Astrocyte (in vitro differentiated cells and primary cell): ENCODE results near the gene GATA6. TPM values are rescaled to one million over a fixed set of nuclear protein-coding genes. Genes with fewer than 3 reads are reported as not detected.

Experiments used
- DNase-seq: peaks from one replicate; pipeline ENCODE4 v3.0.0-alpha.2; 2010; ENCODE audit warnings: low read depth
- FAIRE-seq: peaks from 2 replicates; lab custom pipeline; 2011; peaks lifted over from hg19 to GRCh38; lab: Jason Lieb, UNC
- H2AFZ ChIP-seq: 2 replicates; pipeline ENCODE4 v1.6.0; 2012; ENCODE audit warnings: low read depth, low read length, inconsistent platforms
- H3K27ac ChIP-seq: 2 replicates; pipeline ENCODE4 v1.5.1; 2011; ENCODE audit warnings: low read depth, low read length, inconsistent platforms
- H3K27me3 ChIP-seq: 2 replicates; pipeline ENCODE4 v1.6.0; 2011; ENCODE audit warnings: low read length, inconsistent platforms; ENCODE audit not compliant: insufficient read depth
- H3K36me3 ChIP-seq: 2 replicates; pipeline ENCODE4 v1.5.1; 2011; ENCODE audit warnings: low read length, inconsistent platforms; ENCODE audit not compliant: insufficient read depth
- H3K4me1 ChIP-seq: 2 replicates; pipeline ENCODE4 v1.5.1; 2011; ENCODE audit warnings: low read length, inconsistent platforms; ENCODE audit not compliant: insufficient read depth
- H3K4me2 ChIP-seq: 2 replicates; pipeline ENCODE4 v1.6.0; 2012; ENCODE audit warnings: low read length, inconsistent platforms
- H3K4me3 ChIP-seq: 2 replicates; pipeline ENCODE4 v1.5.1; 2011; ENCODE audit warnings: low read depth, mild to moderate bottlenecking, low read length, inconsistent platforms; ENCODE audit not compliant: insufficient read depth
- H3K79me2 ChIP-seq: 2 replicates; pipeline ENCODE4 v1.6.0; 2012; ENCODE audit warnings: mild to moderate bottlenecking, low read length, inconsistent platforms; ENCODE audit not compliant: insufficient read depth
- H3K9ac ChIP-seq: 2 replicates; pipeline ENCODE4 v1.6.0; 2012; ENCODE audit warnings: mild to moderate bottlenecking, low read length, inconsistent platforms
- H3K9me3 ChIP-seq: 2 replicates; pipeline ENCODE4 v1.5.1; 2012; ENCODE audit warnings: low read depth, mild to moderate bottlenecking, low read length, inconsistent platforms; ENCODE audit not compliant: insufficient read depth
- H4K20me1 ChIP-seq: 2 replicates; pipeline ENCODE4 v1.6.0; 2012; ENCODE audit warnings: low read length, inconsistent platforms; ENCODE audit not compliant: insufficient read depth
- H3K27ac Mint-ChIP-seq: one replicate; pipeline ENCODE4 v1.8.0; 2021; ENCODE audit warnings: mild to moderate bottlenecking, mixed read lengths; ENCODE audit not compliant: unreplicated experiment
- H3K27me3 Mint-ChIP-seq: one replicate; pipeline ENCODE4 v1.8.0; 2021; ENCODE audit warnings: low read depth, mixed read lengths; ENCODE audit not compliant: unreplicated experiment
- H3K36me3 Mint-ChIP-seq: one replicate; pipeline ENCODE4 v1.8.0; 2021; ENCODE audit warnings: low read depth, mixed read lengths; ENCODE audit not compliant: unreplicated experiment
- H3K4me1 Mint-ChIP-seq: one replicate; pipeline ENCODE4 v1.8.0; 2021; ENCODE audit warnings: low read depth, mixed read lengths; ENCODE audit not compliant: unreplicated experiment
- H3K4me3 Mint-ChIP-seq: one replicate; pipeline ENCODE4 v1.8.0; 2021; ENCODE audit warnings: mild to moderate bottlenecking, moderate library complexity, mixed read lengths; ENCODE audit not compliant: unreplicated experiment
- H3K9me3 Mint-ChIP-seq: one replicate; pipeline ENCODE4 v1.8.0; 2021; ENCODE audit warnings: mild to moderate bottlenecking, mixed read lengths; ENCODE audit not compliant: unreplicated experiment
- CTCF ChIP-seq: IDR thresholded peaks from 2 replicates; pipeline ENCODE4 v1.5.1; 2011; ENCODE audit warnings: low read depth, mild to moderate bottlenecking, inconsistent platforms, low read length, moderate library complexity; ENCODE audit not compliant: insufficient read depth
- EZH2 ChIP-seq: IDR thresholded peaks from 2 replicates; pipeline ENCODE4 v1.6.1; 2012; ENCODE audit warnings: mild to moderate bottlenecking, low read length, inconsistent platforms; ENCODE audit not compliant: insufficient read depth
- total RNA-seq: library from RNA; stranded (reverse); gene quantifications from 2 replicates; pipeline ENCODE4 v1.2.1, GENCODE V29; 2021

GATA6 gene
- total RNA-seq, 1 donor from 2014 or later: 9.4 TPM

GRCh38 chr18:22145160-22145559 lies 24.2 kb upstream of the GATA6 start:
- Mint-ChIP-seq H3K9me3 (no peaks in the 10 kb centered on the region), H3K27ac (no peak overlapping the region), H3K27me3 (peaks cover 22% of the 10 kb centered on the region), H3K4me3 (no peak overlapping the region), H3K36me3 (no peaks in the 10 kb centered on the region), H3K4me1 (no peaks in the 10 kb centered on the region)
- H3K4me3 ChIP-seq: no peak overlapping the region
- no peak overlapping the region for H3K9ac ChIP-seq
- FAIRE-seq: no peak
- peaks cover 17% of the 10 kb centered on the region for H3K27me3 ChIP-seq
- H3K4me2 ChIP-seq: no peak overlapping the region
- H3K36me3 ChIP-seq: no peaks in the 10 kb centered on the region
- no peaks in the 10 kb centered on the region for H4K20me1 ChIP-seq
- no peaks in the 10 kb centered on the region for H3K79me2 ChIP-seq
- no peaks in the 10 kb centered on the region for H3K4me1 ChIP-seq
- no peak for DNase-seq
- no peaks in the 10 kb centered on the region for H3K9me3 ChIP-seq
- no peak overlapping the region for H3K27ac ChIP-seq
- H2AFZ ChIP-seq: no peak overlapping the region
- no peak for TF ChIP-seq CTCF
- no peak for TF ChIP-seq EZH2

DNA sequence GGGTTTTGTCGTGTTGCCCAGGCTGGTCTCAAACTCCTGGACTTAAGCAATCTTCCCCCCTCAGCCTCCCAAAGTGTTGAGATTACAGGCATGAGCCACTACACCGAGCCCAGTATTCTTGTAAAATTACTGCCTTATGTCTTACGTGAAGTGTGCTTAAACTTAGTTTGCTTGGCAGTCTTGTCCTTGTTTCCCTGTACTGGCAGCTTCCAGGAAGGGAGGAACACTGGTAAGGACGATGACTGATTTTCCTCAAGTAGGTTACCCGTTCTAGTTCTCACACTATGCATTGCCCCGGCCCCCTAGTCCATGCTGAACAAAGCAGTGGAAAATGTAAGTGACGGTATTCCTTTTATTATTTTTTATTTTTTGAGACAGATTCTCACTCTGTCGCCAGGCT lies 19.7 kb upstream of the GATA6 start:
- no peaks in the 10 kb centered on the region for H3K79me2 ChIP-seq
- H3K9me3 Mint-ChIP-seq: no peaks in the 10 kb centered on the region
- H3K27me3 ChIP-seq: peaks cover 22% of the 10 kb centered on the region
- FAIRE-seq: no peak
- TF ChIP-seq CTCF (no peak), EZH2 (no peak)
- H3K9ac ChIP-seq: no peak overlapping the region
- no peak overlapping the region for H3K27ac ChIP-seq
- no peaks in the 10 kb centered on the region for H3K9me3 ChIP-seq
- no peaks in the 10 kb centered on the region for H4K20me1 ChIP-seq
- H3K36me3 Mint-ChIP-seq: no peaks in the 10 kb centered on the region
- H3K4me3 Mint-ChIP-seq: no peak overlapping the region
- no peak overlapping the region for H3K4me3 ChIP-seq
- no peak for DNase-seq
- no peak overlapping the region for H2AFZ ChIP-seq
- no peaks in the 10 kb centered on the region for H3K36me3 ChIP-seq
- H3K4me1 Mint-ChIP-seq: no peaks in the 10 kb centered on the region
- H3K4me2 ChIP-seq: no peak overlapping the region
- peaks cover 26% of the 10 kb centered on the region for H3K27me3 Mint-ChIP-seq
- no peaks in the 10 kb centered on the region for H3K4me1 ChIP-seq
- no peak overlapping the region for H3K27ac Mint-ChIP-seq

DNA sequence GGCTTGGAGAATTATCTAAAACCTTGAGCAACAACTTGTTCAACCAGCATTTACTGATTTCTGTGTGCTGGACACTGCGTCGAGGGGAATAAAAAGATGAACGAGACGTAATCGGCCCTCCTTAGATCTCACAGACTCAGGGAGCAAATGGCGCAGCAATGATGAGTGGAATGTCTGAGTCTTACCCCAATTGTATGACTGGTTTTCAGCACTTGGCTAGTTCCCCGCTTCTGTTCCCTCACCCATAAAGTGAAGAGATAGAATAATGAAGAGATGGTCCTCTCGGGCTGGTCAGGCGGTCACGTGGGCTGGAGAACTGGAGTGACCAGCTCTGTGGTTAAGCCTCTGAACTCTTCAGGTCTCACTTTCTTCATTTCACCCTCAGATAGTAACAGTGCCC lies 17.3 kb upstream of the GATA6 start:
- H3K36me3 Mint-ChIP-seq: no peaks in the 10 kb centered on the region
- Histone ChIP-seq H3K27ac (no peak overlapping the region), H3K27me3 (peaks cover 23% of the 10 kb centered on the region), H3K79me2 (no peaks in the 10 kb centered on the region), H3K4me2 (no peak overlapping the region), H2AFZ (no peak overlapping the region), H4K20me1 (no peaks in the 10 kb centered on the region), H3K9me3 (no peaks in the 10 kb centered on the region), H3K36me3 (no peaks in the 10 kb centered on the region), H3K9ac (no peak overlapping the region), H3K4me3 (no peak overlapping the region), H3K4me1 (no peaks in the 10 kb centered on the region)
- TF ChIP-seq EZH2: no peak
- no peak for TF ChIP-seq CTCF
- H3K4me3 Mint-ChIP-seq: no peak overlapping the region
- H3K9me3 Mint-ChIP-seq: no peaks in the 10 kb centered on the region
- FAIRE-seq: no peak
- DNase-seq: no peak
- peaks cover 27% of the 10 kb centered on the region for H3K27me3 Mint-ChIP-seq
- H3K27ac Mint-ChIP-seq: no peak overlapping the region
- no peaks in the 10 kb centered on the region for H3K4me1 Mint-ChIP-seq
